NB4 (cell line): ENCODE measurements around the gene ACADM.

Experiments
- CTCF ChIP-seq: IDR thresholded peaks from one replicate; pipeline ENCODE4 v1.5.1; 2012; ENCODE audit warnings: low read depth, low read length
- POLR2A ChIP-seq: IDR thresholded peaks from 2 replicates; pipeline ENCODE4 v1.6.1; 2011; ENCODE audit warnings: mild to moderate bottlenecking; ENCODE audit not compliant: insufficient read length; ENCODE audit errors: extremely low read depth

- TF ChIP-seq CTCF: no peak
- TF ChIP-seq POLR2A: no peak
Measured at GRCh38 chr1:75789988-75790387, 65.5 kb downstream of the ACADM start.
